Peyer's patch (tissue), 4 donors: Measurements from ENCODE around the gene LDLRAD4.

Experiments used
- POLR2A ChIP-seq, 2 donors: fragments of 450-650 bp; IDR thresholded peaks; one replicate each; pipeline ENCODE4 v1.5.1; 2017; ENCODE audit warnings: antibody characterized with exemption in 2 of 2, mild to moderate bottlenecking in 2 of 2, moderate library complexity in 2 of 2
- TF ChIP-seq, protein P1 (sequence below), 6 experiments: fragments of 450-650 bp in 4 of 6; fragments of 200-600 bp in 2 of 6; sonication (generic) in 1 of 6; IDR thresholded peaks; one replicate each; pipeline ENCODE4 v1.5.1; 2017 to 2019; ENCODE audit warnings: antibody characterized with exemption in 6 of 6, mild to moderate bottlenecking in 3 of 6, moderate library complexity in 1 of 6

DNA sequence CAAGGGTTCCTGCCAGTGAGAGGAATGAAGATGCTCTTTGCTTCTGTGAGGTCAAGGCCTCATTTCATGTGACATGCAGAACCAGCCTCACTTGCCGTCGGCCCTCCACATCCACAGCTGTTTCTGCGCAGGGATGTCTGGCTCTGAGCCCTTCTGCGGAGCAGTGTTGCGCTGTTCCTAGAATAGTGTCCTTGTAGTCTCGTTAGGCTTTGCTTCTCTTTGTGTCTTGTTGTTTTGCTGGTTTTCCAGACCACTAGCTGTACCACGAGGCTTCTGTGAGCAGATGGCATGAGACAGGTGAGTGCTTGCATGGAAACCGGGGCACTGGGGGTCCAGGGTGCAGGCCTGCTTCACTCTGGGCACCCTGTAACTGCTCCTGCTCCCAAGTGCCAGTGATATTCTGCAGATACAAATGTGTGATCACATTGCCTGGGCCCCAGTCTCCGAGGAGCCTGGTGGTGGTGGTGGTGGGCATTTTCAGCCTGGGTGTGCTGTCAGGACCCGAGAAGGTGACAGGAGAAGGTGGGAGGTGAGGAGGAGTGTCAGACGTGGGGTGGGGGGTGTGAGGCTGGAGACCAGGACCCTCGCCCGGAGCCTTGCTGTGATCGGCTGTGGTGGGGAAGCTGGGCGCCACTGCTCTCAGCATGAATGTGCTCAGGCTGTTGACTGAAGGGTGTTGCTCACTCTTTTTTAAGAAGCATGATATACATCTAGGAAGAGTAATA, 34.3 kb downstream of the LDLRAD4 start:
- TF ChIP-seq, protein P1, sequence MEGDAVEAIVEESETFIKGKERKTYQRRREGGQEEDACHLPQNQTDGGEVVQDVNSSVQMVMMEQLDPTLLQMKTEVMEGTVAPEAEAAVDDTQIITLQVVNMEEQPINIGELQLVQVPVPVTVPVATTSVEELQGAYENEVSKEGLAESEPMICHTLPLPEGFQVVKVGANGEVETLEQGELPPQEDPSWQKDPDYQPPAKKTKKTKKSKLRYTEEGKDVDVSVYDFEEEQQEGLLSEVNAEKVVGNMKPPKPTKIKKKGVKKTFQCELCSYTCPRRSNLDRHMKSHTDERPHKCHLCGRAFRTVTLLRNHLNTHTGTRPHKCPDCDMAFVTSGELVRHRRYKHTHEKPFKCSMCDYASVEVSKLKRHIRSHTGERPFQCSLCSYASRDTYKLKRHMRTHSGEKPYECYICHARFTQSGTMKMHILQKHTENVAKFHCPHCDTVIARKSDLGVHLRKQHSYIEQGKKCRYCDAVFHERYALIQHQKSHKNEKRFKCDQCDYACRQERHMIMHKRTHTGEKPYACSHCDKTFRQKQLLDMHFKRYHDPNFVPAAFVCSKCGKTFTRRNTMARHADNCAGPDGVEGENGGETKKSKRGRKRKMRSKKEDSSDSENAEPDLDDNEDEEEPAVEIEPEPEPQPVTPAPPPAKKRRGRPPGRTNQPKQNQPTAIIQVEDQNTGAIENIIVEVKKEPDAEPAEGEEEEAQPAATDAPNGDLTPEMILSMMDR (IDR thresholded peaks at IDR 0.05), result no peak
- TF ChIP-seq POLR2A (IDR thresholded peaks at IDR 0.05), result no peak
